Measurements from ENCODE around the gene SYNE1.

DNA sequence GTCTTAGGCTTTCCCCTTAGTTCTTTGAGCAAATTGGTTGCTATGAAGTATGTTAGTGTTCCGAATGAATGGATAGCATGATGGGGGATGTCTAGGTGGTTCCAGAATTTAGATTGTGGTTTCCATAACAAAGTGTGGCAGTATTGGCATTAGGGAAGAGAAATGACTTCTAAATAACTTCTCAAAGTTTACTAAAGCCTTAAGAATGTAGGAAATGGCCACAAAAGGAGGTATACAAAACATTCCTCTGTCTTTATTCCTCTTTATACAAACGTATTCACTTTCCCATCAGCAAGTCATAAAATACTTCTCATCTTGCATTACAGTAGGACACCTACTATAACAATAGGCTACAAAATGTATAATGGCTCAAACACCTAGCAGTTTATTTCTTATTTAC, 550.1 kb downstream of the SYNE1 start:
- TF ChIP-seq, protein P1, sequence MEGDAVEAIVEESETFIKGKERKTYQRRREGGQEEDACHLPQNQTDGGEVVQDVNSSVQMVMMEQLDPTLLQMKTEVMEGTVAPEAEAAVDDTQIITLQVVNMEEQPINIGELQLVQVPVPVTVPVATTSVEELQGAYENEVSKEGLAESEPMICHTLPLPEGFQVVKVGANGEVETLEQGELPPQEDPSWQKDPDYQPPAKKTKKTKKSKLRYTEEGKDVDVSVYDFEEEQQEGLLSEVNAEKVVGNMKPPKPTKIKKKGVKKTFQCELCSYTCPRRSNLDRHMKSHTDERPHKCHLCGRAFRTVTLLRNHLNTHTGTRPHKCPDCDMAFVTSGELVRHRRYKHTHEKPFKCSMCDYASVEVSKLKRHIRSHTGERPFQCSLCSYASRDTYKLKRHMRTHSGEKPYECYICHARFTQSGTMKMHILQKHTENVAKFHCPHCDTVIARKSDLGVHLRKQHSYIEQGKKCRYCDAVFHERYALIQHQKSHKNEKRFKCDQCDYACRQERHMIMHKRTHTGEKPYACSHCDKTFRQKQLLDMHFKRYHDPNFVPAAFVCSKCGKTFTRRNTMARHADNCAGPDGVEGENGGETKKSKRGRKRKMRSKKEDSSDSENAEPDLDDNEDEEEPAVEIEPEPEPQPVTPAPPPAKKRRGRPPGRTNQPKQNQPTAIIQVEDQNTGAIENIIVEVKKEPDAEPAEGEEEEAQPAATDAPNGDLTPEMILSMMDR (IDR thresholded peaks at IDR 0.05), result no peak
- TF ChIP-seq CREB1 (CRISPR knock-in tag; IDR thresholded peaks at IDR 0.05) (no peak), ZNF416 (CRISPR knock-in tag; IDR thresholded peaks at IDR 0.05) (no peak), NFE2L1 (CRISPR knock-in tag; IDR thresholded peaks at IDR 0.05) (no peak), ZNF671 (CRISPR knock-in tag; IDR thresholded peaks at IDR 0.05) (no peak), SMAD3 (CRISPR knock-in tag; IDR thresholded peaks at IDR 0.05; ENCODE audit: borderline replicate concordance) (no peak), GRHL2 (CRISPR knock-in tag; IDR thresholded peaks at IDR 0.05; ENCODE audit: insufficient replicate concordance, severe bottlenecking) (no peak)
- TF ChIP-seq, protein P2, sequence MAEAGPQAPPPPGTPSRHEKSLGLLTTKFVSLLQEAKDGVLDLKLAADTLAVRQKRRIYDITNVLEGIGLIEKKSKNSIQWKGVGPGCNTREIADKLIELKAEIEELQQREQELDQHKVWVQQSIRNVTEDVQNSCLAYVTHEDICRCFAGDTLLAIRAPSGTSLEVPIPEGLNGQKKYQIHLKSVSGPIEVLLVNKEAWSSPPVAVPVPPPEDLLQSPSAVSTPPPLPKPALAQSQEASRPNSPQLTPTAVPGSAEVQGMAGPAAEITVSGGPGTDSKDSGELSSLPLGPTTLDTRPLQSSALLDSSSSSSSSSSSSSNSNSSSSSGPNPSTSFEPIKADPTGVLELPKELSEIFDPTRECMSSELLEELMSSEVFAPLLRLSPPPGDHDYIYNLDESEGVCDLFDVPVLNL (CRISPR knock-in tag; IDR thresholded peaks at IDR 0.05; ENCODE audit: borderline replicate concordance, low read depth), result no peak
- TF ChIP-seq, protein P3, sequence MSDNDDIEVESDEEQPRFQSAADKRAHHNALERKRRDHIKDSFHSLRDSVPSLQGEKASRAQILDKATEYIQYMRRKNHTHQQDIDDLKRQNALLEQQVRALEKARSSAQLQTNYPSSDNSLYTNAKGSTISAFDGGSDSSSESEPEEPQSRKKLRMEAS (CRISPR knock-in tag; IDR thresholded peaks at IDR 0.05), result no peak

Data from WTC11 (cell line).